ENCODE measurements around the gene NPAS4. TPM values are rescaled to one million over a fixed set of nuclear protein-coding genes. Genes with fewer than 3 reads are reported as not detected.

NPAS4 gene
- total RNA-seq, 1 experiment from 2014 or later = 1.6 TPM

DNA sequence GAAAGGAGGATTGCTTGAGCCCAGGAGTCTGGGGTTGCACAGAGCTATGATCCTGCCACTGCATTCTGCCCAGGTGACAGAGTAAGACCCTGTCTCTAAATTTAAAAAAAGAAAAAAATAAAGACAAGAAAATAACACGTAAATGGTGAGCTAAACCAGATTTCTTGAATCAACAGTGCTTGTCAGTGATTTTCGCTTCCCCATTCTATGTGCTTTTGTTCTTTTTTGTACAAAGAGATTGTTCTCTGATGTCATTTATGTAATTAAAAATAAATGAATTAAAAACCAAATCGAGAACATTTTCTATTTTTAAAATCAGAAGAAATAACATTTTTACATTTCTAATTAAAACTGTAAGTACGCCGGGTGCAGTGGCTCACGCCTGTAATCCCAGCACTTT, 29.5 kb upstream of the NPAS4 start:
- no peak for DNase-seq
- no peaks in the 10 kb centered on the region for H4K20me1 ChIP-seq (ENCODE audit: control insufficient read depth, insufficient read depth, insufficient read length)

More for the DNA sequence above, 29.5 kb upstream of the NPAS4 start:
- H3K27ac Mint-ChIP-seq = no peak overlapping the region
- Histone ChIP-seq H3K23ac (ENCODE audit: insufficient read length, low read depth, low read length) (no peak overlapping the region), H3K23me2 (ENCODE audit: insufficient read length, low read depth, low read length, poor library complexity, severe bottlenecking) (peaks cover 1% of the 10 kb centered on the region), H3K4me2 (ENCODE audit: insufficient read depth, insufficient read length, low read length) (no peak overlapping the region), H2BK15ac (ENCODE audit: low read depth, low read length) (no peak overlapping the region), H4K91ac (ENCODE audit: insufficient read length, low read depth, low read length) (no peak overlapping the region), H3K27ac (ENCODE audit: insufficient read length, low read depth, low read length) (no peak overlapping the region), H2BK120ac (ENCODE audit: low read depth, low read length, poor library complexity, severe bottlenecking) (no peak overlapping the region), H3K79me1 (ENCODE audit: insufficient read depth, low read depth, low read length, poor library complexity, severe bottlenecking) (no peaks in the 10 kb centered on the region), H4K5ac (ENCODE audit: insufficient read length, low read depth, low read length) (no peak overlapping the region), H3K9ac (ENCODE audit: extremely low read depth, insufficient read length, low read length) (no peak overlapping the region), H3K14ac (ENCODE audit: insufficient read depth, low read length) (no peak overlapping the region), H4K8ac (replicated peaks; ENCODE audit: insufficient read length, low read depth, low read length) (no peak overlapping the region), H2BK5ac (ENCODE audit: insufficient read length, low read length) (no peak overlapping the region), H2AK5ac (ENCODE audit: insufficient read length, low read length) (no peak overlapping the region), H3K27me3 (ENCODE audit: insufficient read depth, low read length) (no peaks in the 10 kb centered on the region), H3K18ac (ENCODE audit: insufficient read length, low read depth, low read length) (no peak overlapping the region), H3K4me1 (ENCODE audit: insufficient read depth, low read length) (no peaks in the 10 kb centered on the region), H2BK20ac (ENCODE audit: low read depth, low read length, poor library complexity, severe bottlenecking) (no peak overlapping the region), H3K56ac (ENCODE audit: insufficient read length, low read depth, low read length) (no peak overlapping the region), H2BK12ac (ENCODE audit: insufficient read length, low read depth, low read length) (no peak overlapping the region), H3K79me2 (ENCODE audit: insufficient read depth, low read length) (no peaks in the 10 kb centered on the region), H3K9me3 (ENCODE audit: control insufficient read depth, low read depth, low read length) (no peaks in the 10 kb centered on the region), H3T11ph (ENCODE audit: low read length) (no peak overlapping the region), H2AFZ (ENCODE audit: low read length) (no peak overlapping the region), H3K4ac (ENCODE audit: low read depth, low read length) (no peak overlapping the region)
- no peak overlapping the region for H3K4me3 Mint-ChIP-seq
- no peaks in the 10 kb centered on the region for H3K36me3 Mint-ChIP-seq (ENCODE audit: insufficient read depth in 1 of 3, low read depth in 3 of 3)
- H3K27me3 Mint-ChIP-seq (ENCODE audit: low read depth) = peaks cover 17% of the 10 kb centered on the region
- WGBS (ENCODE audit: extremely low coverage, insufficient read length, low lambda C conversion rate) = no CpG with 5 or more reads among the region's 6 CpGs
- H3K9me3 Mint-ChIP-seq = no peaks in the 10 kb centered on the region
- peaks cover 0 to 3% of the 10 kb centered on the region in 2 experiments; a peak in 1 of 4 replicates for H3K4me1 Mint-ChIP-seq
- TF ChIP-seq, protein P1, sequence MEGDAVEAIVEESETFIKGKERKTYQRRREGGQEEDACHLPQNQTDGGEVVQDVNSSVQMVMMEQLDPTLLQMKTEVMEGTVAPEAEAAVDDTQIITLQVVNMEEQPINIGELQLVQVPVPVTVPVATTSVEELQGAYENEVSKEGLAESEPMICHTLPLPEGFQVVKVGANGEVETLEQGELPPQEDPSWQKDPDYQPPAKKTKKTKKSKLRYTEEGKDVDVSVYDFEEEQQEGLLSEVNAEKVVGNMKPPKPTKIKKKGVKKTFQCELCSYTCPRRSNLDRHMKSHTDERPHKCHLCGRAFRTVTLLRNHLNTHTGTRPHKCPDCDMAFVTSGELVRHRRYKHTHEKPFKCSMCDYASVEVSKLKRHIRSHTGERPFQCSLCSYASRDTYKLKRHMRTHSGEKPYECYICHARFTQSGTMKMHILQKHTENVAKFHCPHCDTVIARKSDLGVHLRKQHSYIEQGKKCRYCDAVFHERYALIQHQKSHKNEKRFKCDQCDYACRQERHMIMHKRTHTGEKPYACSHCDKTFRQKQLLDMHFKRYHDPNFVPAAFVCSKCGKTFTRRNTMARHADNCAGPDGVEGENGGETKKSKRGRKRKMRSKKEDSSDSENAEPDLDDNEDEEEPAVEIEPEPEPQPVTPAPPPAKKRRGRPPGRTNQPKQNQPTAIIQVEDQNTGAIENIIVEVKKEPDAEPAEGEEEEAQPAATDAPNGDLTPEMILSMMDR (conservative IDR thresholded peaks at IDR 0.05) = no peak
